RPMI8226 (cell line): Measurements from ENCODE around the gene SRGAP2B.
"Not testable (repeated sequence)": the region's sequence is repeated elsewhere in the genome, so short reads cannot be mapped to it uniquely, and the experiment has no call there.

Source experiments
- DNase-seq: peaks from one replicate; pipeline ENCODE4 v3.0.0-alpha.2; 2015

Gene SRGAP2B

DNA sequence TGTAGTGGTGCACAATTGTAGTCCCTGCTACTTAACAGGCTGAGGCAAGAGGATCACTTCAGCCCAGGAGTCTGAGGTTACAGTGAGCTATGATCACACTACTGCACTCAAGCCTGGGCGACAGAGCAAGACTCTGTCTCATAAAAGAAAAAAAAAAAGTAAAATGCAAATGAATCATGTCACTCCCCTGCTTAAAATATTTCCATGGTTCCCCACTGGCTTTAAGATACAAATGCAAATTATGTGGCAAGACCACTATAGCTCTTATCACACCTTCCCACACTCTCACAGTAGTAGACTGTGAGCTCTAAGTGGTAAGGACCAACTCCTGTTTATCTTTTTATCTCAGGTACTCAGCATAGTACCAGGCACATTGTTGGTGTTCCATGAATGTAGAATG lies 53.6 kb downstream of the SRGAP2B start:
- DNase-seq = not testable (repeated sequence)

DNA sequence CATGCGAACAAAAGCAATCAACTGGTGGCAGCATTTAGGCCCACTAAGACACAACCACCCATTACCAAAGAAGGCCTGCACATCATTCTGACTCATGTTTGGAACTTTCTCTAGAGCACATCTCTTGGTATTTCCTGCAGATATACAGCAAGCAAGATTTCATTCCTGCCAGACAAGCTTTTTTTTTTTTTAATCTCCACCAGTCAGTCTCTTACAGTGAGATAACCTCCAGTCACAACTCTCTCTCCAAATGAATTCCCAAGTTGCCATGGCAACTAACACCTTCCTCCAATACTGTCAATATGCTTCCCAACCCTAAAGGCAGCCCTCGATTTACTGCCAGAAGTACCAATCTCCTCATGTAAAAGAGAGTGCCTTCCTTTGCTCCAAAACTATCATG lies 59.1 kb downstream of the SRGAP2B start:
- DNase-seq = not testable (repeated sequence)

DNA sequence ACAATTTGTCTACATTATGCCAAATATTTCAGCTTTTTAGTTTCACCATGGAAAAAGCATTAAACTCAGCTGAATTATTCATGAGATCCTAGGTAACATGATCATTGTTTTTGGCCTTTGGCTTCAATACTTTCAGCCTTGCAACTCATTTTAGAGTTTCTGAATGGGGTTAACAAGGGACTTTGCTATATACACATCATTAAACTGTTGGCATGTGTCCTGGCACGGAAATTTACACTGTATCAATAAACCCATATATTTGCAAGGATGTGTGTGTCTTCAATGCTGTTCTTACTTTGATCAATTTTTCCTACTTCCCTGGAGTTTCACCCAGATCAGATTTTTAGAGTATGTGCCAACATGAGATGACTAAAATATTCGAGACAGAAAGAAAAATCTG lies 61.6 kb downstream of the SRGAP2B start:
- DNase-seq = not testable (repeated sequence)

DNA sequence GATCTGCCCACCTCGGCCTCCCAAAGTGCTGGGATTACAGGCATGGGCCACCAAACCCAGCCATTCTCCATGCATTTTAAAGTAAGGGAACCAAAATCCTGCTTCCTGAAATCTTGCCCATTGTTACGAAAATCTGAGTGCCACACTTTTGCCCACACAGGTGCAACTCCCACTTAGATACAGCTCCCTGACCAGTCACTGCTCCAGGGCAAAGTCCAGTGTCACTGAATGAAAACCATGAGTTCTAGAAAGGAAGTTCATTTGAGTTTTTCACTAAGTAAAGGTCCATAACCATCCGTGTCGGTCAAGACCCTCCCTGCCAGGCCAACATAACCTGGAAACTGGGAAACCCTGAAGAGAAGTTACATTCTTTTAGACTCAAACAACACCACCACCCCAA lies 67.9 kb downstream of the SRGAP2B start:
- DNase-seq = not testable (repeated sequence)

DNA sequence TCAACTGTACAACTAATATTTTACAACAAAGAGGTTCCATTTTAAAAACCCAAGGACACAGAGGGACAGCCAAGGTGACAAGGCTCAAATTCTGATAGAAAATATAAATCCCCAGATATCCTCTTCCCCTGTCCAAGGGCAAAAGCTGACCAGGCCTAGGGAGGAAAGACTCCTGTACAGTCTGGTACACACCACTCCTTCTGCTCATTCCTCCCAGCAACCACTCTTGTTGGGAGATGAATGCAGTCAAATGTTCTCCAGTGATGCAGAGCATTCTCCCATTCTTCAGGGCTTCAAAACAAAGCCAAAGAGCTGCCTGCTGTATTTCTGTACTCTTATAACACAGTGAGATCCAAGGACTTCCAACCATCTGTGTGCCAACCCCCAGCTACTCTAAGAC lies 69.8 kb downstream of the SRGAP2B start:
- not testable (repeated sequence) for DNase-seq

DNA sequence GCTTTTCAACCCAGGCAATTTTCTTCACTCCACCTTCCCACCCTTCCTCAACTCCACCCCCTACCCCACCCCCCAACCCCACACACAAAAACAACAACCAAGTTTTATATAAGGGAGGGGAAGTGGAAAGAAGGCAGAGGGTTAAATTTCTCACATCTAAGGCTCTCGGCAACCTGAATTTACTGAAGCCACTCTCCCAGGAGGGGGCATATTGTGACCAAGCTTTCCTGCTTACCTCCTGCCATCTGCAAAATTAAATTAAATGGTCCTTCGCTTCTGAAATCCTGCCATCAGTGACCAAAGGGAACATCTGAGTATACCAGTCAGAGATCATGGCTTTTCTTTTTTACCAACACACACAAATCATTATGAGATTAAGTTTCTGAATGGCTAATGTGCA lies 72.9 kb downstream of the SRGAP2B start:
- not testable (repeated sequence) for DNase-seq

- DNase-seq = not testable (repeated sequence)
Observed at GRCh38 chr1:145021749-145022148, 73.4 kb downstream of the SRGAP2B start.

GRCh38 chr1:145019709-145020108 lies 75.4 kb downstream of the SRGAP2B start:
- DNase-seq = not testable (repeated sequence)

DNA sequence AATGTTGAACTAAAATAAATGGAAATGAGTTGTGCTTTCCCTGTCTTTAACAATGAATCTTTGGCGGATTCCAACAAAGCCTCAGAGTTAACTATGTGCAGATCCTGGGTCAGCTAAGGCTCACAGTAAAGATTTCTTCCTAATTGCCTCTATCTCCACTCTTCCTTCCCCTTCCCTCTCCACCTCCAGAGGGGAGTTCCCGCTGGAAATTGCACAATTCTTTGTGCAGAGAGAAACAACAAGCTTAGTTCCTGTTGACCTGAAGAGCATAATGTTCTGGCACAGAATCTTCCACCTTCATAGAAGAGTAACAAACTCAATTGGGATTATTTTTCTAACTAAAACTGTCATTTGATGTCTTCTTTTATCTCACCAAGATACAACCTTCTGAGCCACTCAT lies 77.4 kb downstream of the SRGAP2B start:
- not testable (repeated sequence) for DNase-seq

DNA sequence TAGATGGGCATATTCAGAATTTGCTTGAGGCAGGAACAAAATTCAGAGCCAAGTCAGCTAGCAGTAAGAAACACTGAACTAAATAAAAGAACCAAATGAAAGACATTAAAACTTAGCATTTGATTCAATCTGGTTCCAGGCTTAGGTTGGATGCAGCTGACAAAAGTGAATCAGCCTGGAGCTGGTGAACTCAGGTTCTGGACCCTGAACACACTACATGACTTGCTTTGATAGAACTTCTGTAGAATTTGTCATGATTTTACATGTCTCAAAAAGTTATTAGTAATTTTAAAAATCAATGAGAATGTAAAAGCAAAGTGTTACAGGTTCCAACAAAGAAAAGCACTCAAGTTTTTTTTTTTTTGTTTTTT lies 78.7 kb downstream of the SRGAP2B start:
- not testable (repeated sequence) for DNase-seq

GRCh38 chr1:145015744-145016491 lies 79.2 kb downstream of the SRGAP2B start:
- DNase-seq = not testable (repeated sequence)

DNA sequence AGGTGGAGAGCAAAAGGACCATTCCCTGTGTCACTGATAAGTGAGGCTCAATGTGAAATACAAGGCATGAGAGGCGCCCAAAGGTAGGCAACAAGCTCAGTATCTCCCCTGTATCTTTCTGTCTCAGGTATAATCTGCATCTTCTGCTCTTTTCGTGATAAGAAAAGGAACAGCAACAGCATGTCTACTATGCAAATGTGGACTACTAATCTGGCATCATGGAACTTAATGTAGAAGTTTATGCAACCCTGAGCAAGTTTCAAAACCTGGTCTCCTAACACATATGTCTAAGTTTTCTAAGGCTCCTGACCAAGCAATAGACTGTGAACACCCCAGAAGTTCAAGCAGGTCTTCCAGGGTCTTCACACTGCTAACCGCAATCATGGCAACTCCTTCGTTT lies 81.8 kb downstream of the SRGAP2B start:
- not testable (repeated sequence) for DNase-seq

- not testable (repeated sequence) for DNase-seq
Observed at GRCh38 chr1:145011811-145012210, 83.3 kb downstream of the SRGAP2B start.

DNA sequence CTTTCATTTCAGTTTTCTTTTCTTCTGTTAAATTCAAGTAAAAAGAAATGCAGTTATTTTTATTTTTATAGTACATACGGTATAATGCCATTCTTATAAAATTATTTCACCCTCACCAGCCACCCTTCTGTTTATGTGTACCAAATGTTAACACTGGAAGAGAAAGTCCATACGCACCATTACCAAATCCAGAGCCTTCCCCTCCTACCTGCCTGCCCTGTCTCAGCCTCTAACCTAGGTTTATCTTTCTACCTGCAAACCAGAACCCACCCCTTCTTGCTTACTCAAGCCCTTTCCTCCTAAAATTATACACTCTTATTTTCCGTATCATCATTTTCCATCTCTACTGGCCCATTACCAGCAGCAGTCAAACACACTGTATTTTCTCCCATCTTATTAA lies 84.5 kb downstream of the SRGAP2B start:
- peak; percentile 1 for DNase-seq

DNA sequence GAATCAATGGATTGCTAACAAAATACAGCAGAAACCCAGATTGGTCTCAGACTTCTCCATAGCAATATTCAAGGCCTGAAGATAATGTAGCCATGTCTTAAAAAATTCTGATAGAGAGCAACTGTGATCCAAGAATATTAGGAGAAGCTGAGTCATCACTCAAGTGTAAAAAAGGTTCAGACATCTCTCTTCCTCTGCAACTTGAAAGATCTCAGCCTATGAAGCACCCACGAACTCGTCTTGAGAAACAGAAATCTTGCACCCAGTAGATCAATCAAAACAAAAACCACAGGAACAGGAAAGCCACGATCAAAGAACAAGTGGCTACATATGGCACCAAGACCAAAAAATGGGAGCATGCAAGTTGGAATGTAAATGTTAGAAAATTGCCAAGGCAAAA lies 85.2 kb downstream of the SRGAP2B start:
- DNase-seq = not testable (repeated sequence)

GRCh38 chr1:145008388-145008787 lies 86.7 kb downstream of the SRGAP2B start:
- DNase-seq = not testable (repeated sequence)

DNA sequence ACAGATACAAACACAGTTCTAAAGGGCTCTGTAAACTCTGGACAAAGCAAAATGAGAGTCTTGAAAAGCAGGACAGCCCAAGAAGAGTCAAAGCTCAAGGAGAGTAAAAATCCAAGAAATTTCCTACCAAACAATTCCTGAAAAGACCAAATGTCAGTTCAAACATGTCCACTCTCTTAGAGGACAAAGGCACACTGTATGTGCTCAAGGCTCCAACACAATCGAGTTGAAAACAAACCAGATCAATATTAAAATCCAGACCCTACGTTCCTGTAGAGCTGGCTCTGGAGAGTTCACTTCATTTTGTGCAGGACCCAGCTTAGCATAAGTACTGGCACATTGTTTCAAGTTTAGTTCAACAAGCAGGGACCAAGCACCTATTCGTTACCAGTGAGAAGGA lies 90.0 kb downstream of the SRGAP2B start:
- not testable (repeated sequence) for DNase-seq

GRCh38 chr1:145001381-145001780 lies 93.7 kb downstream of the SRGAP2B start:
- DNase-seq = not testable (repeated sequence)

- DNase-seq = not testable (repeated sequence)
Observed at GRCh38 chr1:145000743-145001326, 94.3 kb downstream of the SRGAP2B start.

DNA sequence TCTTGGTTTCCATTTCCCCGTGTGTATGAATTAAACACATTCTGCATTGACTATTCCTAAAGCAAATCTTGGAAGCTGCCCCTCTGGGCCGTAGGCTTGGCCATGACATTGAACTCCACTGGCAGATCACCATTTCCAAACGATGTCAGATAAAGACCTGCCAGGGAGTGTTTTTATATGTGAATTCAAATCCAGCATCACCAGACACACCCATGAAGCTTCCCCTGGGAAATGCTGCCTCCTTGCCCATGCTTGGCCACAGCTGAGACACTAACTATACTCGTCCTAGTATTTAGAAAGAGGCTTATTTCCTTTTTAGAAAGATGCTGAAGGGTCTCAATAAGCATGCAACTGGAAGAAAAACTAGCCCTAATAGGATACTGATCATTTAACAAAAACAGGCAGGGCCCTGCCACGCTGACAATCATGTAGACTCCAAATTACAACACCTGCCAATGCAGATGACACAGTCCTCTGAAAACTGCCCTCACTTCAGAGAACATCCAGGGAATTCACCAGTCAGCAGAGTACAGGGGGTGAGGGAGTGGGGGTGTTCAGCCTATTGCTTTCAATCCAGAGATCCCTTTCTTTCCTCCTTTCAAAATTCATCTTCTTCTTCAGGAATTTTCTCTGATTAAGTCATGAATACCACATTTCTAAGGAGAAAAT lies 94.9 kb downstream of the SRGAP2B start:
- not testable (repeated sequence) for DNase-seq

DNA sequence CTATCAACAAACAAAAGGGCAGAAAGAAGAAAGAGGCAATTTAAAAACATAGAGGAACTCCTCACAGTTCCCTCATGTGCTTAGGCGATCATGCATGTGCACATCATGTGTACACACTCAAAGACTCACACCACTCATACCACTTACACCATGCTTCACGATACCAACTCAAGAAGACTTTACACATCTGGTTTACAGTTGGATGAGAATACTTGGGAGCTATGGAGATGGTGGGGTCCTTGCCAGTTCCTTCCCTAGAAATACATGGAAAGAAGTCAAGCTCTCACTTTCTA lies 96.2 kb downstream of the SRGAP2B start:
- not testable (repeated sequence) for DNase-seq

DNA sequence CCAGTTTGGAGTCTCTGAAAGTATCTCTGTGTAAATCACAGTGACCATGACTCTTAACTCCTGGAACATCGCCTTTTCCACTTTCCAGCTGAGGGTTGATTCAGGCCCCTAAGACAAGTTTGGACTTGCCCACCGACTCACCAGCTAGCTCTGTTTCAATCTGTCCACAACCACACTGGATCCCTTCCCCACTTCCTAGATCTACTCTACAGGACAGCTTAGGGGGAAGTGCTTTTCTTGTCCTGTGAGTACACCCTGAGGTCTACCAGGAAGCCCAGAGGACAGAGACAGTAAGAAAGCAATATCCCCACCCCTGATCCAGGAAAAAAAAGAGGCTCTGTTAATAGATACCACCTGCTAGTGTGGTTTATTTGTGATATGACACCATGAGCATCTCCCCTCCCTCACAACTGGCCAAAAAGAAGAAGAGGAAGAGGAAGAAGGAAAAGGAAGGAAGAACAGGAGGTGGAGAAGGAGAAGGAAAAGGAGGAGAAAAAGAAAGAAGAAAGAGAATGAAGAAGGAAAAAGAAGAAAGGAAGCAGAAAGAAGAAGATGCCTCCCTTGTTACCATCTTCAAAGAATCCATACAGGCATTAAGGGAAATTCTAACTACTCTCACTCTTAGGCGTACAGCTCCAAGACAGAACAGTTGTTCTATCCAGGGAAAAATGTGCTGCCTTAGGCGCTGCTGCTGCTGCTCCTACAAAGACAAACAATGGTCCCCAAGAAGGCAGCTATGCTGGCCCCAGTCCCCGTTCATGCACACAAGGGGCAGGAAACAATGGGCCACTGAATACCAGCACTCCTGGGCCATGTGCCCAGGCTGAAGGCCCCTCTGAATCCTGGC lies 96.8 kb downstream of the SRGAP2B start:
- not testable (repeated sequence) for DNase-seq

- DNase-seq = not testable (repeated sequence)
Observed at GRCh38 chr1:144995833-144996410, 99.2 kb downstream of the SRGAP2B start.
